ENCODE results near the gene POLG2.

- TF ChIP-seq, protein P1, sequence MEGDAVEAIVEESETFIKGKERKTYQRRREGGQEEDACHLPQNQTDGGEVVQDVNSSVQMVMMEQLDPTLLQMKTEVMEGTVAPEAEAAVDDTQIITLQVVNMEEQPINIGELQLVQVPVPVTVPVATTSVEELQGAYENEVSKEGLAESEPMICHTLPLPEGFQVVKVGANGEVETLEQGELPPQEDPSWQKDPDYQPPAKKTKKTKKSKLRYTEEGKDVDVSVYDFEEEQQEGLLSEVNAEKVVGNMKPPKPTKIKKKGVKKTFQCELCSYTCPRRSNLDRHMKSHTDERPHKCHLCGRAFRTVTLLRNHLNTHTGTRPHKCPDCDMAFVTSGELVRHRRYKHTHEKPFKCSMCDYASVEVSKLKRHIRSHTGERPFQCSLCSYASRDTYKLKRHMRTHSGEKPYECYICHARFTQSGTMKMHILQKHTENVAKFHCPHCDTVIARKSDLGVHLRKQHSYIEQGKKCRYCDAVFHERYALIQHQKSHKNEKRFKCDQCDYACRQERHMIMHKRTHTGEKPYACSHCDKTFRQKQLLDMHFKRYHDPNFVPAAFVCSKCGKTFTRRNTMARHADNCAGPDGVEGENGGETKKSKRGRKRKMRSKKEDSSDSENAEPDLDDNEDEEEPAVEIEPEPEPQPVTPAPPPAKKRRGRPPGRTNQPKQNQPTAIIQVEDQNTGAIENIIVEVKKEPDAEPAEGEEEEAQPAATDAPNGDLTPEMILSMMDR (IDR thresholded peaks at IDR 0.05; ENCODE audit: low read depth, low read length, missing input control), result no peak
- no peak for TF ChIP-seq NR2F2 (IDR thresholded peaks at IDR 0.05)
- no peak for TF ChIP-seq GABPA (IDR thresholded peaks at IDR 0.05 in 1 of 2, conservative IDR thresholded peaks at IDR 0.05 in 1 of 2)
- no peak for TF ChIP-seq RAD21 (IDR thresholded peaks at IDR 0.05)
Measured at GRCh38 chr17:64529221-64529620, 32.4 kb upstream of the POLG2 start.

Data from liver (tissue), 3 donors.